ENCODE measurements around the gene MTAP.

Gene MTAP

DNA sequence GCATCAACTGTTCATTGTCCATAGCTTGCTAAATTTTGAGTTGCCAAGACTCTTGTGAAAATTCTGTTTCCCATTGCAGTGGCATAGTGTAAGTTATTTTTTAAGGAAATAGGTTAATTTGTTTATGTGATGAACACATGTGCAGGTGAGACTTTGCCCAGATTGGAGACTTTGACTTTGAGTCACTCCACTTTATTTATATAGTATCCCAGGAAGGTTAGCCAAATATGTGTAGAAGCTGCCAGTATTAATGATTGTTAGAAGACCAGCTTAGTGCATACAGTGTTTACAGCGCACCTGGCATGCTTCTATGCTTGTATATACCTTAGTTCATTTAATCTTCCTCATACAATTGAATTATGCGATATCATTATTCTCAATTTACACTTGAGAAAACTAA is 51.0 kb downstream of the MTAP start:
- DNase-seq (ENCODE audit: low read depth): no peak

DNA sequence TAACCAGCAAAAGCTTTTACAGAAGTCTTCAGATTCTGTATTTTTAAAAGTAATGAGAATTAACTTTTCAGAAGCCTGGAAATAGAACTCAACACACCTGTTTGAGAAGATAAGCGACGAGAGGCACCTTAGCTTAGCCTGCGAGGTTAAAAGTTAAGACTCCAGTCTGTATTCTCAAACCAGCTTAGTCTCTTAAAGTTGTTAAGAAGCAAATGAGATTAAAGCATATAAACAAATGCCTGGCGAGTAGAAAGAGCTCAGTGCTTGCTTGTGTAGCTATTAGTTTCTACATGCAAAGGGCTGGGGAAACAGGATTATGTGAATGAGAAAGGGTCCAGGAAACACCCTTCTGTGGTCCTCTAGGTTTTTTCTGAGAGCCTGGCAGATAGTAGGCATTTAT is 51.7 kb downstream of the MTAP start:
- DNase-seq (ENCODE audit: low read depth): no peak

DNA sequence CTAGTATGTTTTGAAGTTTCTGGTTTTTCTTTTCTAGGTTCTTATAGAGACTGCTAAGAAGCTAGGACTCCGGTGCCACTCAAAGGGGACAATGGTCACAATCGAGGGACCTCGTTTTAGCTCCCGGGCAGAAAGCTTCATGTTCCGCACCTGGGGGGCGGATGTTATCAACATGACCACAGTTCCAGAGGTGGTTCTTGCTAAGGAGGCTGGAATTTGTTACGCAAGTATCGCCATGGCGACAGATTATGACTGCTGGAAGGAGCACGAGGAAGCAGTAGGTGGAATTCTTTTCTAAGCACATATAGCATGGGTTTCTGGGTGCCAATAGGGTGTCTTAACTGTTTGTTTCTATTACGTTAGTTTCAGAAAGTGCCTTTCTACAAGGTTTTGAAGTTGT is 52.2 kb downstream of the MTAP start:
- DNase-seq (ENCODE audit: low read depth): peak; percentile 33

DNA sequence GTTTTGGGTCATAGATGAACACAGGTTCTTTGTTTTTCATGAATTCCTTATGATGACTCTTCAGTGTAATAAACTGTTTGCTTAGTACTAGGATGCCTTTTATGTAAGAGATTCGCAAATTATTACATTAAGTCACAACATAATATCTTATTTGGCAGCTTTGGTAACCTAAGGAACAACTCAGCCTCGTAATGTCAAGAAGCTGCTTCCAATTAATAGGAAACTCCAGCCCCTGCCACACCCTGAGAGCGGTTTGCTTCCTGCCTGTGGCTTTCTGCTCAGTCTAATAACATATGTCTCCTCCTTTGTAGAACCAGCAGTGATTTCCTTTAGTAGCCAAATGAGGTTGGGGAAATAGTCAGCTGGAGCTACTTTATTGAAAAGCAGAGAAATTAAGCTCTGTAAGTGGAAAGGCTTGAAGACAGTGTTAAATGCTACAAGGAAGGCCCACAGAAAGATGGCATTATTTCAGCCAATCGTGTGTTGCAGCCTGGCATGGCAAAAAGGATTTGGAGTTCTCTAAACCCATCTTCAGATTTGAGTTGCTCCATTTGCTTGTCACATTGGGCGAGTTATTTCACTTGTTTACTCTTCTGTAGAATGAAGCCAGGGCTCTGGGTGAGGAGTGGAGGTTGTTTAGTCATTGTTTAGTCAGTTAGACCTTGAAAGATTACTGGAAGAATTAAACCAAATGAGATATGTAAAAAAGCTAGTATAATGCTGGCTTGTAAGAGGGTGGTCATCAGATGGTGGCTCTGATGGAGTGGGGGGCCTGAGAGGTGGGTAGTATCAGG is 54.1 kb downstream of the MTAP start:
- no peak for DNase-seq (ENCODE audit: low read depth)

DNA sequence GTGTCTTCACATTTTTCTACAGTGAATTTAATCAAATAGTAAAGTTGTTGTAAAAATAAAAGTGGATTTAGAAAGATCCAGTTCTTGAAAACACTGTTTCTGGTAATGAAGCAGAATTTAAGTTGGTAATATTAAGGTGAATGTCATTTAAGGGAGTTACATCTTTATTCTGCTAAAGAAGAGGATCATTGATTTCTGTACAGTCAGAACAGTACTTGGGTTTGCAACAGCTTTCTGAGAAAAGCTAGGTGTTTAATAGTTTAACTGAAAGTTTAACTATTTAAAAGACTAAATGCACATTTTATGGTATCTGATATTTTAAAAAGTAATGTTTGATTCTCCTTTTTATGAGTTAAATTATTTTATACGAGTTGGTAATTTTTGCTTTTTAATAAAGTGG is 60.4 kb downstream of the MTAP start:
- DNase-seq (ENCODE audit: low read depth): no peak

DNA sequence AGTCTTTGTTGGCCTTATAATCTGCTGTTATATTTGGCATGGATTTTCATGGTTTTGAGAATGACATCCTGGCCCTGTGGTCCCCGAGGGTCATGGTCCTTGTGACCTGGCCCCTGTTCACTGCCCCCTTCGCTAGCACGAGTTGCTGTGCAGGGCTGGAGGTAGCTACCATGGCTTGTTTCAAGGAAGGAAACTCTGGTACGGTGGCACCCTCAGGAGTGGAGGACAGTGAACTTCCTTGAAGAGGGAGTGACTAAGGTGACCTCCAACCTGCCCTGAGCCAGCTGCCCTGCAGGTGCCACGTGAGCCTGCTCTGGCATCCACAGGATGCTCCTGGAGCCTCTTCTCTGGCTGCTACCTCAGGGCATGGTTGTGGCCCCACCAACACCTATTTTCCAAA is 62.1 kb downstream of the MTAP start:
- no peak for DNase-seq (ENCODE audit: low read depth)

DNA sequence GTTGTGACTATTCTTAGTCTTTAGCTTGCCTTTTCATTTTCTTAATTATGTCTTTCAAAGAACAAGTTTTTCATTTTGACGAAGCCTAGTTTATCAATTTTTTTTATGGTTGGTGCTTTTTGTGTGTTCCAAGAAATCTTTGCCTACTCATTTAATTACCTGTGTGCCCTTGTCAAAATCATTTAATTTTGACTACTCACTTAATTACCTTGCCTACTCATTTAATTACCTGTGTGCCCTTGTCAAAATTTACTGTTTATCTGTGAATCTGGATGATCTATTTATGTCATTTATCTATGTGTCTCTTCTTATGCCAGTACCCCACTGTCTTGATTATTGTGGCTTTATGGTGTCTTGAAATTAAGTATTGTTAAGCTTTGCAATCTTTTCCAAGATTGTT is 63.9 kb downstream of the MTAP start:
- DNase-seq (ENCODE audit: low read depth): no peak

DNA sequence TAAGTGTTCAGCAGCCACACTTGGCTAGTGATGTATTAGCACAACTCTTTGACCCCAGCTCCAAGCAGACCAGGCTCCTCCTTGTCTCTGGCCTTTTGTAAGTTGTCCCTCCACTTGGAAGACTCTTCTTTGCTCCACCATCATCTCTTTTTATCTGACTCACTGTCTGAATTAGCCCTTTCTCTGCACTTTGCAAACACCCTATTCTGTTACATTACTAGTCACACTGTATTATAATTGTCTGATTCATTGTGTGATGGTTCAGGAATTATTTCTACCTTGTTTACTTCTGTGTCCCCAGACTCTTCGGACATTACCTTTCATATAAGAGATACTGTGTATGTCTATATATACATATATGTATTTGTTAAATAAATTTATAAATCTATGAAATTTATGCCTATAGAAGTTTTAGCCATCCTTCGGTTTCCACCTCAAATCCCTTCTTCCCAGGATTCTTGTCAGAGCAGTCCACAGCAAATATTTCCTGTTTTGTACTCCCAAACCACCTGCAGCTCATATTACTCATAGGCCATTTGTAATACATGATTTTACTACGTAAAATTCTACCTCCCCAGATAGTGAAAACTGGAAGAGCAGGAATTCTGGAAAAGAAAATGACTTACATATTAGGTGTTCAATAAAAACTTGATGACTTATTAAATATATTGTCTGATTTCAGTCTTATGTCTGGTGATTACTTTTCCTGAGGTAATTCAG is 69.0 kb downstream of the MTAP start:
- no peak for DNase-seq (ENCODE audit: low read depth)

DNA sequence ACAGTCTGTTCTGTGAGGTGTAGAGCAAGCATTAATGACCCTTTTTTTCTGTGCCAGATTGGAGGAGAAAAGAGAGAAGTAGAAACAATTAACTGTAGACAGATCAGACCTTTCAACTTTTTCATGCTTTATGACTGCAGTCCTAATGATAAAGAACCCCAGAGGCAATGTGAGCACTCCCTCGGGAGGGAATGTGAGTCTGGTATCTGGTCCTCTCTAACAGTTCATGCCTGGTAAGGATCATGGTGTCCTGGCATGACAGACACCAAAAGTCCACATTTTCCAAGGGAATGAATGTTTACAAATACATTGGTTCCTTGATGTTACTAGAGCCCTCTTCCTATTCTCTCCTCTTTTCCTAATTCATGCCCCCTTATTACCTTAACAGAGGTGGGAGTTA is 70.3 kb downstream of the MTAP start:
- DNase-seq (ENCODE audit: low read depth): no peak

DNA sequence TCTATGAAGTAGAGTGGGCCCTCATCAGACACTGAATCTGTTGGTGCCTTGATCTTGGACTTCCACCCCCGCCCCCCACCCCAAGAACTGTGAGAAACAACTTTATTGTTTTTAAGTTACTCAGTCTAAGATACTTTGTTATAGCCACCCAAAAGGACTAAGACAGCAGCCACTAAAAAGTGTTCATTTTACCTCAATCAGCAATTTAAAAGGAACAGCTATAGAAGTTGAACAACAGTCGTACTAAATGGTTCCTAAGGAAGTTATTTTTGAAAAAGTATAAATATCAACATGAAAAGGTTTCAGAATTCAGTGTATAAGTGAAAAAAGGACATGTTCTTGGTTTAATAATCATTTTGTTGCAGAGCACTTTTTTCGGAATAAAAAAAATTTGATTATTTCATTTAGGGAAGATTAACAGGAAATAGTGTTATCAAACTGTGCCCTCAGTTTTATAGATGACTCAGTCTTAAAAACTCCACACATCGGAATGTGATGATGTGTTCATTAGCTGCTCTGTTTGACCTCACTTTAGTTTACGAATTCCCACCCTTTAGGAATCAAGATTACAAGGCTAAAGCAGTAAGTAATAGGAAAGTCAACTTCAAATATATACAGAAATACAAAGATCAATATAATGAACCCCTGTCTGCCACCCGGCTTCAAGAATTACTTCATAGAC is 71.2 kb downstream of the MTAP start:
- DNase-seq (ENCODE audit: low read depth): peak; percentile 68

DNA sequence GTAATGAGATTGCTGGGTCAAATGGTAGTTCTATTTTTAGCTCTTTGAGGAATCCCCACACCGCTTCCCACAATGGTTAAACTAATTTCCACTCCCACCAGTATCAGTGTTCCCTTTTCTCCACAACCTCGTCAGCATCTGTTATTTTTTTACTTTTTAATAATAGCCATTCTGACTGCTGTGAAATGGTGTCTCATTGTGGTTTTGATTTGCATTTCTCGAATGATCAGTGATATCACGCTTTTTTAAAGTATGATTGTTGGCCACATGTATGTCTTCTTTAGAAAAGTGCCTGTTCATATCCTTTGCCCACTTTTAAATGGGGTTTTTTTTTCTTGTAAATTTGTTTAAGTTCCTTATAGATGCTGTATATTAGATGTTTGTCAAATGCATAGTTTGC is 73.5 kb downstream of the MTAP start:
- DNase-seq (ENCODE audit: low read depth): no peak

DNA sequence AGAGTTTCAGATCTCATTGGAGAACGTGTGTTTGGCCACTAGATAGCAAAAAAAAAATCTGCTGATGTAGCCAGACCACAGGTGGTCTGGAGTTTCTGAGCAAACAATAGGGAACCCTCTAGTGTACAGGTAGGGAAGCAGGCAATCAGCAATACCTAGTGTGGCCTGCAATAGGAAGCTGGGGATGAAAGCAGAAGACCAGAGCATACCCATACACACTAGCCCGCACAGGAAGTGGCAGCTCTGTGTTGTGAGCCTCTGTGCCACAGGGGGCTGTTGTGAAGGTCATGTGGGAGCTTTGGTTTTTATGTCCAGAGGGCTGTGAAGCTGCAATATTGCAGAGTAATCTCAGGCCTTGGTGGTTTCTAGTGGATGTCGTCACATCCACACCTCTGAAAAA is 81.2 kb downstream of the MTAP start:
- DNase-seq (ENCODE audit: low read depth): no peak

DNA sequence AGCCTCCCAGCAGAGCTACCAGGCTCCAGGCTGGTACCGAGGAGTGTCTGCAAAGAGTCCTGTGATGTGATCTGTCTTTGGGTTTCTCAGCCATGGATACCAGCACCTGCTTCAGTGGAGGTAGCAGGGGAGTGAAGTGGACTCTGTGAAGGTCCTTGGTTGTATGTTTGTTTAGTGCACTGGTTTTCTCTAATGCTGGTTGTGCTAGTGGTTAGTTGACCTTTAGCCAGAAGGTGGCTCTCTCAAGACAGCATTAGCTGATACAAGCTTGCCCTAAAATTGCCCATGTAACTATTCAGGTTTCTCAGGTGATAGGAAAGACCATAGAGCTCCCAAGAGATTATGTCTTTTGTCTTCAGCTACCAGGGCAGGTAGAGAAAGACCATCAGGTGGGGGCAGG is 87.2 kb downstream of the MTAP start:
- no peak for DNase-seq (ENCODE audit: low read depth)

DNA sequence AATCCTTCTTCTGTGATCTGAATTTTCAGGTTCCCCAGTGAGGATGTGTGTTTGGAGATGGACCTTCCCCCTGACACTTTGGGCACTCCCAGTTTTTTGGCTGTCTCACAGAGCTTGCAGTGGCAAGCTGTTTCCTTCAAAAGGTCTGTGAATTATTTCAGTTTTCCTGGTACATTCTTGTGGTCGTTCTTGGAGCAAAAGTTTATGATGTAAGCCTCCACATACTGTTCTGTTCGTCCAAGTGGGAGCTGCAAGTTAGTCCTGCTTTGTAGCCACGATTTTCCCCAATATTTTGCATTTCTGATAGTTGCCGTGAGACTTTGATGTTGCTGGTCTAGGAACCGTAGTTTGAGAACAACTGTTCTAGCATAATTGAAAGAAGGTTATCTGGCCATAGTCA is 88.3 kb downstream of the MTAP start:
- no peak for DNase-seq (ENCODE audit: low read depth)

DNA sequence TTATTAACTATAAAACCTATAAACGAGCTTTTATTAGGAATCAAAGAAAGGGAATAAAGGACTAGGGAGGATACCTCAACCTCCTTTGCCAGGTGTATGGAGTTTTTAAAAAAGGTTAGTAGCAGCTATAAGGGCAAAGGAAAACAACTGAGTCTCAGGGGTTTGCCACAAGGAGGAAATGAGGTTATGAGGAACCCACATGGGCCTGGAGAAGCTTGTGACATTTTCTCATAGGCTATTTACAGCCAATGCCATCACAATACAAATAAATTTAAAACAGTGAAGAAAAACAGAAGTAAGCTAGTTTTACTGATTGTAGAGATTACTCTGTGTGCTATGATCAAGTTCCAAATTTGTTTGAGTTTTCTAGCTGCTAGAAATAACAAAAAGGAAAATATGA is 99.1 kb downstream of the MTAP start:
- DNase-seq (ENCODE audit: low read depth): no peak

DNA sequence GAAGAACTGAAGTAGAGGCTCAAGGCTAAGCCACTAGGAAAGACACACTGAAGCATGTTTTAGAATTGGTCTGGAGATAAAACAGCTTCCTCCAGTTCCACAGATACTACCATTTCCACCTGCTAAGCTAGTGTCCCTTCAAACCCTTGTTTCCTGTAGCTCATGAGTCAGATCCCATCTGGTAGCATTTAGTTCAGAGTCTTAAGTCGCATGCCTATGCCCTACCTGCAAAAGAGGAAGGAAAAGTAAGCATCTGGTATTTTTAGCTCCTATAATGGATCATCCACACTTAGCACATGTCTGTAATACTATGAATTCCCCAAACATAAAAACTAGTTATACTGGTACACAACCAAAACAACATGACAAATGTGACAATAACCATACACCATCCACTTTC is 99.7 kb downstream of the MTAP start:
- no peak for DNase-seq (ENCODE audit: low read depth)

DNA sequence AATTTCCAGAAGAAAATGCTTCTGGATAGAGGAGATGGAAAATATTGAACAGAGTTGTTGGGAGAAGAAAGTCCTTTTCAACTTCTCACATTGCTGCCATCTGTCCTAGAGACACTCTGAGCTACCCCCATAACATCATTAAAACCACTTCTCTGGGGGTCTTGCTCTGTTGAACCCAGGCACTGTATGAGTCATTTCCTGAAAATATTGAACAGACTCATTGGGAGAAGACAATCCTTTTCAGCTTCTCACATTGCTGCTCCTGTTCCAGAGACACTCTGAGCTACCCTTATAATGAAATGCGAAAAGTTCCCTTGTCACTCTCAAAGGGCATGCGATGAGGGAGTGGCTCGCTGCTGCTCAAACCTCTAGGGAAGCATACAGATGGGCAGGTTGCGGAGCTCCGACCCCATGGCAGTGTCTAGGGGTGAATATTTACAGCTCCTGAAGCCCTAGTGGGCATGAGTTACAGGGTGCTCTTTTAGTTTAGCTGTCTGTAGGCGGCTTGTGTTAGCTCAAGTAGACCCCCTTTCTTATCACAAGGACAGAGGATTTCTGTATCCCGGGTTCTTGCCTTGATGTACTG is 101.0 kb downstream of the MTAP start:
- DNase-seq (ENCODE audit: low read depth): no peak

DNA sequence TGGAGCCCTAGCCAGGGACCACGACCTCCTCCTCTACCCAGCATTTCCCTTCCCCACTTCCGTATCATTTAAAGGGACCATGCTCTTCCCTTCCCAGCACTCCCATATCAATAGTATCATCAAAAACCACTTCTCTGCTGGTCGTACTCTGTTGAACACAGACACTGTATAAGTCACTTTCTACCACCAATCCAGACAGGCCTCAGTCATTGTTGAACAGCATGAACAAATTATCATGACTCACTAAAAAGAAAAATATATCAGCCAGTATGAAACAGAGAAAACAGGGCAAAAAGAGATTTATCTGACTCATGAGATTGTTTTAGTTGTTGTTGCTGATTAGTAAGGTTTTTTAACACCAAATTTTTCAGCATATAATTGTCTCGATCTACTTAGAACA is 101.9 kb downstream of the MTAP start:
- peak; percentile 20 for DNase-seq (ENCODE audit: low read depth)

DNA sequence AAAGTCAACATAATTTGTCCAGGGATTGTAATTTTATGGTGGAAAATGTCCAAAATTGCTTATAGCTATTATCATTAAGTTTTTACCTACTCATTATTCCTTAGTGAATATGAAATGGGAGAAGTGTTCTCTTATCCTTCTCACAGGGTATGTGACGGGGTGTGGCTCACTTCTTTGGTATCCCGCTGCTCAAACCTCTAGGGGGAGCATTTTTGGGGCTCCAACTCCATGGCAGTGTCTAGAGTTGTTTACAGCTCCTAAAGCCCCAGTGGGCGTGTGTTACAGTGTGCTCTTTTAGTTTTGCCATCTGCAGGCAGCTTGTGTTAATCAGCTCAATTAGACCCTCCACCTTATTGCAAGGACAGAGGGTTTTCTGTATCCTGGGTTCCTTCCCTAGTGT is 102.3 kb downstream of the MTAP start:
- no peak for DNase-seq (ENCODE audit: low read depth)

DNA sequence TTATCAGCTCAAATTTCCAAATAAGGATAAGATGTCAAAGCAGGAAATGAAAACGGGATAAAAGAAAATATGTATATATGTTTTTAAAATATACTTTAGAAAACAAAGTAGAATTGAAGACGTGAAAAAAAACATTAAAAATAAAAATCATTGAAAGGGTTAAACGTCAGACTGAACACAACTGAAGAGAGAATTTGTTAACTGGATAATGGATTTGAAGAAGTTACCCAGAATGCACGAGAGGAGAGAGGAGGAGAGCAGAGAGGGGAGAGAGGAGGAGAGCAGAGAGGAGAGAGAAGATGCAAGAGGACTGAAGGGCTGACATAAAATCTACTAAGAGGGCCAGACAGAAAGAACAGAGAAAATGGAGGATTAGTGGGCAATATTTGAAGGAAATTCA is 103.8 kb downstream of the MTAP start:
- DNase-seq (ENCODE audit: low read depth): no peak

DNA sequence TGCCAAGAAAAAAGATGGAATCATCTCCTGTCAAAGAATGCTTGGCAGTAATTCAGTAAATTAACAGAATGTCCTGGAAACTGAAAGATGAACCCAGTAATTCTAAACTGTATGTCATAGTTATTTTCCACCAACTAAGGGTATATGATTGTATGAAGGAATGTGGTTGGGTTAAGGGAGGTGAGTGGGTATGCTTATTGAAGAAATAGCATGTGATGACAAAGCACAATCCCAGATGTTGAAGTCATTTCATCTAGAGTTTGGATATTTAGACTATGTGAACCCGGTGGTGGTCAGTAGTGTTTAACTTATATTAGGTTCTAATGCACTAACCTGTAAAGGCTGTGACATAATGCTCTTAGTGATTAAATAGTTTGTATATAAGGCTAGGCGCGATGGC is 104.4 kb downstream of the MTAP start:
- no peak for DNase-seq (ENCODE audit: low read depth)

DNA sequence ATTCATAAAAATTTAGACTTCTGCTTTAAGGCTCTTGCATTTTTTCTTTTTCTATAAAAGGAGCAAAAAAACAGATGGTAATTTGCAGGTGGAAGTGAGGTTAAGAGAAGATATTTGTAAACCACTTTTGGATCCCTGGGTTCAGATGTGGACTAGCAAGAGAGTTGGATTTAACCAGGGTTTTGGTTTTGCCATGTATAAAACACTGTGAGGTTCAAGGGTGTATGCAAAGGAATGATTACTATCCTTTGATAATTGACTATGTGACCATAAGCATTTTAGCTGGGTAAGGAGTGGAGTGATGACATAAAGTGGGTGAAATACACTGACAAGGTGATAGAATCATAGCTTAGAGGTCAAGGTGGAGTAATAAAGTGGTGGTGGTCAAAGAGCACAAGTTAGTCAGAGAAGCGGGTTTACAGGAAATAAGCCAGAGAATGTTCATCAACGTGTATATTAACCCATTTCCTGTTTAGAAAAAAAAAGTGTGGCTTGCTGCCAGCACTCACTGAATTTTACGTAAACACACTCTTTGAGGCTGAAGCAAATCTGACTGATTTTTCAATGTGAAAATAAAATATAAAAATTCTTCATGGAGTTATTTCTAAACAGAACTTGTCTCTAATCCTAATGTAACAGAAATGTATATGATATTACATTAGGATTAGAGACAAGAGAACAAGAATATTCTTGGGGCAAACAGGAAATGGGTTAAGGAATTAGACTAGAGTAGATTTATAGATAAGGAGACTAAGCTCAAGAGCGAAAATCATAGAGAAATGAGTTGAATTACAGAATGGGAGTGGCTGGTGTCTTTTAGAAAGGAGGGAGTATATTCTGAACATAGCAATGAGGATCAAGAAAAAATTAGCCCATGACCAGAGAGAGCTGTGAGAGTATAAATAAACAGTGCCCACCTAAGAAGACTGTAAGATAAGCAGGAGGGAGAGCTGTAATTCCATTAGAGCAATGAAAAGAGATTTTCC is 117.2 kb downstream of the MTAP start:
- DNase-seq (ENCODE audit: low read depth): peak; percentile 58

All from HS-5 (cell line).